Right lobe of liver (tissue), 6 donors: ENCODE data around the gene SH3BP2. TPM values are rescaled to one million over a fixed set of nuclear protein-coding genes. Genes with fewer than 3 reads are reported as not detected.
"Not testable (repeated sequence)": the region's sequence is repeated elsewhere in the genome, so short reads cannot be mapped to it uniquely, and the experiment has no call there.

Experiments used
- ATAC-seq, 4 donors: fragments of 200-7000 bp; cut with Tn5 transposase; one replicate each; pipeline ENCODE4 v1.9.1; 2020; ENCODE audit warnings: mild to moderate bottlenecking in 4 of 4, moderate library complexity in 4 of 4
- DNase-seq, 3 donors: peaks; one replicate each; pipeline ENCODE4 v3.0.0-alpha.2; 2020
- H3K27ac ChIP-seq, 3 donors: fragments of 200-600 bp; one replicate each; pipeline ENCODE4 v1.8.0; 2022
- H3K27me3 ChIP-seq, 2 donors: fragments of 200-600 bp; one replicate each; pipeline ENCODE4 v1.8.0; 2022
- H3K36me3 ChIP-seq, 4 donors: fragments of 200-600 bp; sonication (generic) in 1 of 4; one replicate each; pipeline versions ENCODE4 v1.5.1 to v1.8.0; 2017 to 2022; ENCODE audit warnings: control low read depth in 1 of 4
- H3K4me1 ChIP-seq, 4 donors: fragments of 200-600 bp; sonication (generic) in 1 of 4; one replicate each; pipeline versions ENCODE4 v1.5.1 to v1.8.0; 2017 to 2022; ENCODE audit warnings: control low read depth in 1 of 4
- H3K4me3 ChIP-seq, 3 donors: fragments of 200-600 bp; one replicate each; pipeline ENCODE4 v1.8.0; 2022
- H3K9me3 ChIP-seq, 4 donors: fragments of 200-600 bp; sonication (generic) in 1 of 4; one replicate each; pipeline versions ENCODE4 v1.5.1 to v1.8.0; 2017 to 2022; ENCODE audit warnings: control low read depth in 1 of 4
- POLR2A ChIP-seq: fragments of 450-650 bp; IDR thresholded peaks from one replicate; pipeline ENCODE4 v1.6.1; 2017; ENCODE audit warnings: antibody characterized with exemption, mild to moderate bottlenecking
- WGBS: methylation state at CpG from one replicate; pipeline ENCODE4 v1.1.6; 2018; ENCODE audit warnings: low coverage, low lambda C conversion rate; ENCODE audit not compliant: insufficient coverage; ENCODE audit errors: missing lambda C conversion rate; 5-methylcytosine and 5-hydroxymethylcytosine counted together
- intact Hi-C, 2 donors: fragments of 100-400 bp; cut with DNase I; formaldehyde crosslinking; loops; one replicate each; pipeline versions ENCODE4 v1.11.2 to v1.14.1; 2022
- total RNA-seq, 6 experiments: library from RNA; depleted of rRNA in 2 of 6; stranded (reverse); fragments of >200 nt in 2 of 6; fragmentation: NEBNext Ultra II Directional in 3 of 6; extraction: Animal tissue kit (Norgen Biotek cat#: 25700) in 3 of 6; gene quantifications; one replicate each; pipeline versions ENCODE4 v1.1.0 to v1.2.4, GENCODE V29; 2016 to 2023
- TF ChIP-seq, protein P1 (sequence below), 4 donors: fragments of 200-600 bp in 3 of 4; fragments of 450-650 bp in 1 of 4; IDR thresholded peaks; one replicate each; pipeline versions ENCODE4 v1.5.1 to v1.8.0; 2016 to 2022; ENCODE audit warnings: antibody characterized with exemption in 4 of 4, mild to moderate bottlenecking in 2 of 4
- donor health status: DM: no; HTN: yes; CAD: no.
- donor health status: DM: no; HTN: no; CAD: no.
- donor health status: DM: no; HTN: no; CAD: no.
- donor health status: DM: no; HTN: yes; CAD: no.
- donor health status: DM: no; HTN: yes; CAD: no.

The SH3BP2 gene
- total RNA-seq, 6 experiments from 2014 or later: 34.9 to 51.8 (median 40.7) TPM

DNA sequence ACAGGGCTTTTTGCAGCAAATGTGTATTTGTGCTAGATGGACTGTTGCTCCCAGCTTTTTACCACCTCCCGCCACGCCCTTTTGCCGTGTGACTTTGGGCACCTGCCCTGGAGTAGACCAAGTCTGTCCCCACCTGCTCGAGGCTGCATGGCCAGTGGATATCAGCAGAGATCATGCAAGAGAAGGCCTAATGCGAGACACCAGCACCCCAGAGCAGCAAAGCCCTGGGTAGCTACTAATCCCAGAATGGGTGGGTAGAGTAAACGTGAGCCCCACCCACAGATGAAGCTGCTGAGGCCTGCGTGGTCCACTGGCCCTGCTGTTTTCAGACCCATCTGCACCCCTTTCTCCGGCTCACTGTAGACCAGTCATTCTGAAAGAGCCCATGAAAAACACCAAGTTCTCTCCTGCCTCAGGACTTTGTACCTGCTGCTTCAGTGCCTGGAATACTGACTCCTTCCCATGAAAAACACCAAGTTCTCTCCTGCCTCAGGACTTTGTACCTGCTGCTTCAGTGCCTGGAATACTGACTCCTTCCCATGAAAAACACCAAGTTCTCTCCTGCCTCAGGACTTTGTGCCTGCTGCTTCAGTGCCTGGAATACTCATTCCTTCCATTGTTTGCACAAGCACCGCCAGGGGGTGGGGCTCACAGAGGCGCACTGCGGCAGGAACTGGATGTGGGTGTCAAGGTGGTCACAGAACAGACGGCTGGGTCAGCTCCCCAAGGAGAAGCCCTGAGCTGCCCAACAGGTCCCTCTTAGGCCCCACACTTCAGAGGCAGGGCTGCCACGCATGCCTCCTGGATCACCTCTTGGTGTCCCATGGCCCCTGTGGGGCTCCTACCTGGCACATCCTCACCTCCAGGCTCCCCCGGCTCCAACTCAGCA, 31.6 kb upstream of the SH3BP2 start:
- H3K27ac ChIP-seq: peak overlapping the region in 2 of 3 donors; percentile 55 to 73
- 53% methylated on average over 3 of the region's 14 CpGs for WGBS
- peaks cover 0 to 20% (median 0%) of the 10 kb centered on the region in 4 donors for H3K4me1 ChIP-seq
- ATAC-seq: peak; percentile 52 to 71 (median 62)
- intact Hi-C loops: loop anchor here in 1 of 2 donors (10.0 kb wide), 2 partner anchors 174 to 274 kb away; no protein-coding TSS in a partner anchor
- no peaks in the 10 kb centered on the region for H3K9me3 ChIP-seq
- peak; percentile 61 to 76 (median 69) for DNase-seq
- H3K36me3 ChIP-seq: no peaks in the 10 kb centered on the region
- TF ChIP-seq, protein P1, sequence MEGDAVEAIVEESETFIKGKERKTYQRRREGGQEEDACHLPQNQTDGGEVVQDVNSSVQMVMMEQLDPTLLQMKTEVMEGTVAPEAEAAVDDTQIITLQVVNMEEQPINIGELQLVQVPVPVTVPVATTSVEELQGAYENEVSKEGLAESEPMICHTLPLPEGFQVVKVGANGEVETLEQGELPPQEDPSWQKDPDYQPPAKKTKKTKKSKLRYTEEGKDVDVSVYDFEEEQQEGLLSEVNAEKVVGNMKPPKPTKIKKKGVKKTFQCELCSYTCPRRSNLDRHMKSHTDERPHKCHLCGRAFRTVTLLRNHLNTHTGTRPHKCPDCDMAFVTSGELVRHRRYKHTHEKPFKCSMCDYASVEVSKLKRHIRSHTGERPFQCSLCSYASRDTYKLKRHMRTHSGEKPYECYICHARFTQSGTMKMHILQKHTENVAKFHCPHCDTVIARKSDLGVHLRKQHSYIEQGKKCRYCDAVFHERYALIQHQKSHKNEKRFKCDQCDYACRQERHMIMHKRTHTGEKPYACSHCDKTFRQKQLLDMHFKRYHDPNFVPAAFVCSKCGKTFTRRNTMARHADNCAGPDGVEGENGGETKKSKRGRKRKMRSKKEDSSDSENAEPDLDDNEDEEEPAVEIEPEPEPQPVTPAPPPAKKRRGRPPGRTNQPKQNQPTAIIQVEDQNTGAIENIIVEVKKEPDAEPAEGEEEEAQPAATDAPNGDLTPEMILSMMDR (IDR thresholded peaks at IDR 0.05): peak in 1 of 4 donors; percentile 17
- no peak for TF ChIP-seq POLR2A
- H3K27me3 ChIP-seq: no peaks in the 10 kb centered on the region
- no peak overlapping the region for H3K4me3 ChIP-seq

DNA sequence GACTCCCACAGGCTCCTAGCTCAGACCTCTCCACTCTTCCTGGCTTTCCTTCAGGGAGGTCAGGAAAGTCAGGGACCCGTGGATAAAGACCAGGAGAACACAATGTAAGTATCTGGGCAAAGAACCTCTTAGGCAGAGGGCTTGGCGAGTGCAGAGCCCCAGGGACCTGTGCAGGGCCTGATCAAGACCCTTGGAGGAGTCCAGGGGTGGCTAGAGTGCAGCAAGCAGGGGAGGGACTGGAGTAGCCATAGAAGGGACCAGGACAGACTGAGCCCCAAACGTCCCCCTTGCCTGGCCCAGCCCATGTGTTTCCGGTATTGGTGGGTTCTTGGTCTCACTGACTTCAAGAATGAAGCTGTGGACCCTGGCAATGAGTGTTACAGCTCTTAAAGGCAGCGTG, 30.8 kb upstream of the SH3BP2 start:
- H3K36me3 ChIP-seq: no peaks in the 10 kb centered on the region
- DNase-seq (no peak), ATAC-seq (no peak)
- TF ChIP-seq, protein P1 (IDR thresholded peaks at IDR 0.05): no peak
- no peak for TF ChIP-seq POLR2A
- no CpG with 5 or more reads among the region's 5 CpGs for WGBS
- intact Hi-C loops: loop anchor here in 1 of 2 donors (10.0 kb wide), 2 partner anchors 173 to 273 kb away; no protein-coding TSS in a partner anchor
- H3K27ac ChIP-seq: peak overlapping the region in 2 of 3 donors; percentile 55 to 73
- no peaks in the 10 kb centered on the region for H3K27me3 ChIP-seq
- no peaks in the 10 kb centered on the region for H3K9me3 ChIP-seq
- H3K4me1 ChIP-seq: peaks cover 0 to 17% (median 0%) of the 10 kb centered on the region in 4 donors
- H3K4me3 ChIP-seq: no peak overlapping the region

DNA sequence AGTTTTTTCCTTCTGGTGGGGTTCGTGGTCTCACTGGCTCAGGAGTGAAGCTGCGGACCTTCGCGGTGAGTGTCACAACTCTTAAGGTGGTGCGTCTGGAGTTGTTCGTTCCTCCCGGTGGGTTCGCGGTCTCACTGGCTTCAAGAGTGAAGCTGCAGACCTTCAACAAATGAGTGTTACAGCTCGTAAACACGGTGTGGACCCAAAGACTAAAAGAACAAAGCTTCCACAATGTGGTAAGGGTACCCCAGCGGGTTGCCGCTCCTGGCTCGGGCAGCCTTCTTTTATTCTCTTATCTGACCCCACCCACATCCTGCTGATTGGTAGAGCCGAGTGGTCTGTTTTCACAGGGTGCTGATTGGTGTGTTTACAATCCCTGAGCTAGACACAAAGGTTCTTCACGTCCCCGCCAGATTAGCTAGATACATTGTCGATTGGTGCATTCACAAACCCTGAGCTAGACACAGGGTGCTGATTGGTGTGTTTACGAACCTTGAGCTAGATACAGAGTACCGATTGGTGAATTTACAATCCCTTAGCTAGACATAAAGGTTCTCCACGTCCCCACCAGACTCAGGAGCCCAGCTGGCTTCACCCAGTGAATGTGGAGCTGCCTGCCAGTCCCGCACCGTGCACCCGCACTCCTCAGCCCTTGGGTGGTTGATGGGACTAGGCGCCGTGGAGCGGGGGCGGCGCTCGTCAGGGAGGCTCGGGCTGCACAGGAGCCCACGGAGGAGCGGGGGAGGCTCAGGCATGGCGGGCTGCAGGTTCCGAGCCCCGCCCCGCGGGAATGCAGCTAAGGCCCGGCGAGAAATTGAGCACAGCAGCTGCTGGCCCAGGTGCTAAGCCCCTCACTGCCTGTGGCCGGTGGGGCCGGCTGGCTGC, 30.2 kb upstream of the SH3BP2 start:
- not testable (repeated sequence) for H3K36me3 ChIP-seq, H3K27me3 ChIP-seq, ATAC-seq, H3K4me3 ChIP-seq, DNase-seq, H3K27ac ChIP-seq, H3K9me3 ChIP-seq
- WGBS: 93% methylated on average over 9 of the region's 42 CpGs
- H3K4me1 ChIP-seq: peaks cover 0 to 17% (median 0%) of the 10 kb centered on the region in 4 donors
- intact Hi-C loops: loop anchor here in 1 of 2 donors (10.0 kb wide), 2 partner anchors 172 to 272 kb away; no protein-coding TSS in a partner anchor

DNA sequence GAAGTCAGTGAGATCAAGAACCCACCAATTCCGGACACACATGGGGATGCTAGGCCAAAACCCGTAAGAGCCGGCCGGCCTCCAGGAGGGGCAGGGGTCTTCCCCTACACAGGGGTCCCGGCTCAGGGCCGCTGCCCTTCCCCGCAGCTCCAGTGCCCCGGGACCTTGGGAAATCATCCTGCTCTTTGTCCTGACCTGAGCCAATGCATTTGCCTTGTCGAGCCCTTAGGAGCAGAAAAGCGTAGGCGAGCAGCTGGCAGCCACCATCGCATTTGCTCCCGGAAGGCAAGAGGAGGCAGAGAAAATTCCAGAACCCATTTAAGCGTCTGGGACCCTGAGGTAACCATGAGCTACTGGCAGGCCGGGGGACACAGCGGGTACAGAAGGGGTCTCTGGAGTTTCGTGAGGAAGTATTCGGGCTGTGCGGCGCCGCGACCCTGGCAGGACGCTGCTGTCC, 29.3 kb upstream of the SH3BP2 start:
- DNase-seq (peak in 1 of 3 donors; percentile 75), ATAC-seq (peak; percentile 23 to 49 (median 35))
- no peak for TF ChIP-seq POLR2A
- TF ChIP-seq, protein P1 (IDR thresholded peaks at IDR 0.05): no peak
- H3K9me3 ChIP-seq: no peaks in the 10 kb centered on the region
- peak overlapping the region; percentile 49 to 81 (median 69) for H3K27ac ChIP-seq
- H3K4me3 ChIP-seq: peak overlapping the region; percentile 42 to 57 (median 53)
- WGBS: 56% methylated on average over 6 of the region's 23 CpGs
- H3K36me3 ChIP-seq: no peaks in the 10 kb centered on the region
- no peaks in the 10 kb centered on the region for H3K27me3 ChIP-seq
- intact Hi-C loops: loop anchor here in 1 of 2 donors (10.0 kb wide), 2 partner anchors 171 to 271 kb away; no protein-coding TSS in a partner anchor
- H3K4me1 ChIP-seq: peaks cover 0 to 17% (median 0%) of the 10 kb centered on the region in 4 donors
